SK-N-SH treated with all-trans-retinoic acid at 6 μM for 48 hours (cell line): Measurements from ENCODE around the gene PDGFD.

ENCODE experiments used
- ATAC-seq: fragments of 200-7000 bp; cut with Tn5 transposase; 3 replicates; pipeline ENCODE4 v1.9.1; 2020; ENCODE audit warnings: mild to moderate bottlenecking, moderate library complexity
- ARNTL ChIP-seq: fragments of 450-650 bp; formaldehyde crosslinking; IDR thresholded peaks from 2 replicates; pipeline ENCODE4 v1.5.0; 2020; ENCODE audit warnings: low read depth, mild to moderate bottlenecking, moderate library complexity, borderline replicate concordance
- ISL1 ChIP-seq: fragments of 250-450 bp; sonication (Bioruptor Pico); IDR thresholded peaks from 2 replicates; pipeline ENCODE4 v2.1.2; 2022; ENCODE audit warnings: mild to moderate bottlenecking, moderate library complexity
- OSR1 ChIP-seq: fragments of 250-450 bp; sonication (Bioruptor Pico); IDR thresholded peaks from 2 replicates; pipeline ENCODE4 v1.8.0; 2022; ENCODE audit warnings: moderate library complexity, mild to moderate bottlenecking, inconsistent platforms
- PATZ1 ChIP-seq: fragments of 250-450 bp; sonication (Bioruptor Pico); IDR thresholded peaks from 2 replicates; pipeline ENCODE4 v1.8.0; 2020; ENCODE audit warnings: mild to moderate bottlenecking, moderate library complexity, borderline replicate concordance
- PPARA ChIP-seq: fragments of 250-450 bp; sonication (Bioruptor Pico); IDR thresholded peaks from 2 replicates; pipeline ENCODE4 v1.5.0; 2020; ENCODE audit warnings: mild to moderate bottlenecking, borderline replicate concordance
- RARB ChIP-seq: fragments of 250-450 bp; sonication (Bioruptor Pico); IDR thresholded peaks from 2 replicates; pipeline ENCODE4 v1.8.0; 2021; ENCODE audit warnings: mild to moderate bottlenecking, moderate library complexity
- SNAI2 ChIP-seq: fragments of 250-450 bp; sonication (Bioruptor Pico); IDR thresholded peaks from 2 replicates; pipeline ENCODE4 v1.5.0; 2020; ENCODE audit warnings: mild to moderate bottlenecking, moderate library complexity
- TCF4 ChIP-seq: fragments of 250-450 bp; sonication (Bioruptor Pico); IDR thresholded peaks from 2 replicates; pipeline ENCODE4 v1.8.0; 2021; ENCODE audit warnings: mild to moderate bottlenecking, moderate library complexity, borderline replicate concordance
- ZC3H10 ChIP-seq: fragments of 250-450 bp; sonication (Bioruptor Pico); IDR thresholded peaks from 2 replicates; pipeline ENCODE4 v1.5.1; 2021; ENCODE audit warnings: mild to moderate bottlenecking, moderate library complexity
- ZFP3 ChIP-seq: fragments of 250-450 bp; sonication (Bioruptor Pico); IDR thresholded peaks from 2 replicates; pipeline ENCODE4 v1.5.0; 2020; ENCODE audit warnings: mild to moderate bottlenecking, moderate library complexity
- ZNF565 ChIP-seq: fragments of 450-650 bp; formaldehyde crosslinking; conservative IDR thresholded peaks from 2 replicates; pipeline ENCODE4 v1.5.0; 2020; ENCODE audit warnings: low read depth, mild to moderate bottlenecking, moderate library complexity
- ZNF70 ChIP-seq: fragments of 450-650 bp; formaldehyde crosslinking; IDR thresholded peaks from 2 replicates; pipeline ENCODE4 v1.5.0; 2020; ENCODE audit warnings: mild to moderate bottlenecking, moderate library complexity
- ZNF8 ChIP-seq: fragments of 450-650 bp; formaldehyde crosslinking; IDR thresholded peaks from 2 replicates; pipeline ENCODE4 v1.5.0; 2020; ENCODE audit warnings: mild to moderate bottlenecking, moderate library complexity
- TF ChIP-seq, protein P1 (sequence below): fragments of 250-450 bp; sonication (Bioruptor Pico); IDR thresholded peaks from 2 replicates; pipeline ENCODE4 v1.5.1; 2021; ENCODE audit warnings: mild to moderate bottlenecking, moderate library complexity
- TF ChIP-seq, protein P2 (sequence below): fragments of 250-450 bp; sonication (Bioruptor Pico); IDR thresholded peaks from 2 replicates; pipeline ENCODE4 v1.8.0; 2021; ENCODE audit warnings: low read depth, mild to moderate bottlenecking, moderate library complexity, borderline replicate concordance

The PDGFD gene

GRCh38 chr11:104120493-104121137 is 43.3 kb downstream of the PDGFD start (continued):
- TF ChIP-seq, protein P1, sequence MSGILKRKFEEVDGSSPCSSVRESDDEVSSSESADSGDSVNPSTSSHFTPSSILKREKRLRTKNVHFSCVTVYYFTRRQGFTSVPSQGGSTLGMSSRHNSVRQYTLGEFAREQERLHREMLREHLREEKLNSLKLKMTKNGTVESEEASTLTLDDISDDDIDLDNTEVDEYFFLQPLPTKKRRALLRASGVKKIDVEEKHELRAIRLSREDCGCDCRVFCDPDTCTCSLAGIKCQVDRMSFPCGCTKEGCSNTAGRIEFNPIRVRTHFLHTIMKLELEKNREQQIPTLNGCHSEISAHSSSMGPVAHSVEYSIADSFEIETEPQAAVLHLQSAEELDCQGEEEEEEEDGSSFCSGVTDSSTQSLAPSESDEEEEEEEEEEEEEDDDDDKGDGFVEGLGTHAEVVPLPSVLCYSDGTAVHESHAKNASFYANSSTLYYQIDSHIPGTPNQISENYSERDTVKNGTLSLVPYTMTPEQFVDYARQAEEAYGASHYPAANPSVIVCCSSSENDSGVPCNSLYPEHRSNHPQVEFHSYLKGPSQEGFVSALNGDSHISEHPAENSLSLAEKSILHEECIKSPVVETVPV (CRISPR knock-in tag) = no peak
- TF ChIP-seq TCF4 (CRISPR knock-in tag) = no peak
- TF ChIP-seq ISL1 = no peak
- no peak for TF ChIP-seq ZNF8
- TF ChIP-seq ZFP3 (CRISPR knock-in tag) = no peak
- TF ChIP-seq, all 23 proteins: peak for 0

GRCh38 chr11:104118105-104118744 is 45.7 kb downstream of the PDGFD start:
- no peak for TF ChIP-seq ZNF565
- TF ChIP-seq, protein P1 (CRISPR knock-in tag) = no peak
- TF ChIP-seq PPARA (CRISPR knock-in tag) = no peak
- no peak for TF ChIP-seq SNAI2 (CRISPR knock-in tag)
- no peak for TF ChIP-seq RARB (CRISPR knock-in tag)

DNA sequence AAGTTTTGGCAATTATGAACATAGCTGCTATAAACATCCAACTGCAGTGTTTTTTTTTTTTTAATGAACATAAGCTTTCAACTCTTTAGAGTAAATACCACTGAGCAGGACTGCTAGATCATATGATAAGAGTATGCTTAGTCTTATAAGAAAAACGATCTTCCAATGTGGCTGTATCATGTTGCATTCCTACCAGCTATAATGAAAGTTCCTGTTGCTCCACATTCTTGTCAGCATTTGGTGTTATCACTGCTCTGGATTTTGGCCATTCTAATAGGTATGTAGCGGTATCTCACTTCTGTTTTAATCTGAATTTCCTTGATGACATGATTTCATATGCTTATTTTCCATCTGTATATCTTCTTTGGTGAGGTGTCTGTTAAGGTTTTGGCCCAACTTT is 50.4 kb downstream of the PDGFD start:
- ATAC-seq = no peak
- TF ChIP-seq OSR1 (CRISPR knock-in tag) (no peak), PATZ1 (CRISPR knock-in tag) (no peak), ZC3H10 (CRISPR knock-in tag) (no peak), ARNTL (CRISPR knock-in tag) (no peak), ZNF70 (no peak)
- TF ChIP-seq, protein P1 (CRISPR knock-in tag) = no peak
- TF ChIP-seq, protein P2, sequence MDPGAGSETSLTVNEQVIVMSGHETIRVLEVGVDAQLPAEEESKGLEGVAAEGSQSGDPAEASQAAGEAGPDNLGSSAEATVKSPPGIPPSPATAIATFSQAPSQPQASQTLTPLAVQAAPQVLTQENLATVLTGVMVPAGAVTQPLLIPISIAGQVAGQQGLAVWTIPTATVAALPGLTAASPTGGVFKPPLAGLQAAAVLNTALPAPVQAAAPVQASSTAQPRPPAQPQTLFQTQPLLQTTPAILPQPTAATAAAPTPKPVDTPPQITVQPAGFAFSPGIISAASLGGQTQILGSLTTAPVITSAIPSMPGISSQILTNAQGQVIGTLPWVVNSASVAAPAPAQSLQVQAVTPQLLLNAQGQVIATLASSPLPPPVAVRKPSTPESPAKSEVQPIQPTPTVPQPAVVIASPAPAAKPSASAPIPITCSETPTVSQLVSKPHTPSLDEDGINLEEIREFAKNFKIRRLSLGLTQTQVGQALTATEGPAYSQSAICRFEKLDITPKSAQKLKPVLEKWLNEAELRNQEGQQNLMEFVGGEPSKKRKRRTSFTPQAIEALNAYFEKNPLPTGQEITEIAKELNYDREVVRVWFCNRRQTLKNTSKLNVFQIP (CRISPR knock-in tag) = no peak

More at GRCh38 chr11:104118105-104118744, 45.7 kb downstream of the PDGFD start:
- ATAC-seq = no peak

DNA sequence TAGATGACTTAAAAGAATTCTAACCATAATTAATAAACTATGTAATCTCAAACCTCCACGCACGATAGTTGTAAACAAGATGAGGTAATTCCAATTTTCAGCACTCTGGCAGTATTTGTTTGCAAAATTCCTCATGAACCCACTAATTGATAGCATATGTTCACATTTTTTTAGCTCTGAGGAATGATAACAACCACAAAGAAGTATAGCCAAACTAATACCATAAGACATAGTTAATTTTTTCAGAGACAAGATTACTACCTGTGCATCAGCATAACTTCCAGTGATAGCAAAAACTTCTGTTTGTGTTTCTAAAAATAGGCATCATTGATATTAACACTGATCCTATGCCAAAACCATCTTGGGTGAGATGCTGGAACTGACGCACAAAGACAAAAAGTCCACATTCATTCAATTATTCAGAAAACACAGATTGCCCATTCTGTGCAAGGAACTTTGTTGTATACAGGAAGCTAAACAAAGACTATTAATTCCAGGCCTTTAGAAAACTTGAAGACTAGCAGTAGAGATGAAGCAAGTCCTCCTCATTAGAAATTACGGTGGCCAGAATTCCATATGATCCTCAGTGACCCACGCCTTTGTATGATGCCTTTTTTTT is 57.7 kb downstream of the PDGFD start:
- ATAC-seq = peak; percentile 89
- TF ChIP-seq, protein P1 (CRISPR knock-in tag) = no peak
- TF ChIP-seq OSR1 (CRISPR knock-in tag) (no peak), ZNF565 (no peak), ISL1 (peak; percentile 44; the same call in 1 of the 2 replicates)
